Loucy (cell line): ENCODE data around the gene SLC7A8.

Experiments used
- CTCF ChIP-seq: fragments of 200-600 bp; sonication (generic); conservative IDR thresholded peaks from 2 replicates; pipeline ENCODE4 v1.5.1; 2014; ENCODE audit warnings: mild to moderate bottlenecking, antibody characterized with exemption, low read length
- EZH2phosphoT487 ChIP-seq: fragments of 200-600 bp; IDR thresholded peaks from 2 replicates; pipeline ENCODE4 v1.6.1; 2018; ENCODE audit warnings: antibody characterized with exemption, mild to moderate bottlenecking, moderate library complexity, borderline replicate concordance

DNA sequence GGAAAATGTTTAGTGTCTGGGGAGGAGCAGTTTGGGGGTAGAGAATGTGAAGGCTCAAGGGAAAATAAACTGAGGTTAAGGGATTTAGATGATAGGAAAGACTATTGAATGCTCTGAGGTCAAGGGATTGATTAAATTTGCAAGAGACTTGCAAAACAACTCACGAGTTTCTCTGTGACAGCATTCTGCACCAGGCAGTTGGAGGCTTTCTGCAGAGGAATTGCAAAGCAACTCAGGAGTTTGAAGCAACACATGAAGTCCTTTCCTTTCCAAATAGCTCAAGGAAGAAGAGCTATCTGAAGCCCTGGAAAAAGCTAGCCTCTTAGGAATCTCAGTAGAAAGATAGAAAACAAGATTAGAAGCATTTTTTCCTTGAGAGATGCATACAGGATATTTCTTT, 23.9 kb downstream of the SLC7A8 start:
- TF ChIP-seq CTCF: no peak
- no peak for TF ChIP-seq EZH2phosphoT487
